PC-9 (cell line): ENCODE measurements around the gene NINL. TPM values are rescaled to one million over a fixed set of nuclear protein-coding genes. Genes with fewer than 3 reads are reported as not detected.

Experiments
- BruUV-seq: library from RNA; stranded (reverse); fragments of 400-500 nt; replicated peaks from 2 replicates; lab custom pipeline; 2021; lab: Mats Ljungman, UMichigan
- CTCF ChIA-PET: fragments of 300-600 bp; sonication (Branson Sonifier 250); formaldehyde crosslinking; loops from one replicate; lab custom pipeline; 2022; ENCODE audit warnings: antibody characterized with exemption; lab: Charles Lee
- POLR2A ChIA-PET: fragments of 300-600 bp; sonication (Branson Sonifier 250); formaldehyde crosslinking; loops from one replicate; lab custom pipeline; 2022; ENCODE audit warnings: antibody characterized with exemption; ENCODE audit not compliant: unreplicated experiment; lab: Charles Lee
- DNase-seq, 2 experiments: peaks; one replicate each; pipeline versions ENCODE4 v3.0.0 to v3.0.0-alpha.2; 2015 to 2022; ENCODE audit warnings: mixed read lengths in 1 of 2
- H2AFZ ChIP-seq: fragments of 200-600 bp; sonication (generic); 2 replicates; pipeline ENCODE4 v1.8.1; 2017; ENCODE audit warnings: antibody characterized with exemption
- H3F3A ChIP-seq: fragments of 200-600 bp; sonication (generic); 2 replicates; pipeline ENCODE4 v1.8.1; 2017; ENCODE audit warnings: antibody characterized with exemption, mild to moderate bottlenecking, low read depth; ENCODE audit not compliant: insufficient read depth
- H3K27ac ChIP-seq: fragments of 200-600 bp; sonication (generic); 2 replicates; pipeline ENCODE4 v1.6.1; 2016; ENCODE audit warnings: mixed run types
- H3K27me3 ChIP-seq: fragments of 200-600 bp; sonication (generic); 2 replicates; pipeline ENCODE4 v1.6.1; 2016; ENCODE audit warnings: low read depth, mixed run types; ENCODE audit not compliant: insufficient read depth
- H3K36me3 ChIP-seq: fragments of 200-600 bp; sonication (generic); 2 replicates; pipeline ENCODE4 v1.6.1; 2016; ENCODE audit warnings: low read depth, mixed run types
- H3K4me1 ChIP-seq: fragments of 200-600 bp; sonication (generic); replicated peaks from 2 replicates; pipeline ENCODE4 v1.6.1; 2016; ENCODE audit warnings: mixed run types; ENCODE audit not compliant: insufficient read depth
- H3K4me2 ChIP-seq: fragments of 200-600 bp; sonication (generic); 2 replicates; pipeline ENCODE4 v1.6.1; 2017; ENCODE audit warnings: mixed run types
- H3K4me3 ChIP-seq: fragments of 200-600 bp; sonication (generic); 2 replicates; pipeline ENCODE4 v1.6.1; 2016; ENCODE audit warnings: mixed run types
- H3K79me2 ChIP-seq: fragments of 200-600 bp; sonication (generic); 2 replicates; pipeline ENCODE4 v1.6.1; 2017; ENCODE audit warnings: low read depth, mixed run types
- H3K9me2 ChIP-seq: fragments of 200-600 bp; sonication (generic); 2 replicates; pipeline ENCODE4 v1.8.1; 2017; ENCODE audit warnings: mild to moderate bottlenecking; ENCODE audit not compliant: insufficient read depth
- H3K9me3 ChIP-seq: fragments of 200-600 bp; sonication (generic); 2 replicates; pipeline ENCODE4 v1.8.1; 2016; ENCODE audit warnings: low read depth; ENCODE audit not compliant: insufficient read depth
- H4K20me1 ChIP-seq: fragments of 200-600 bp; sonication (generic); 2 replicates; pipeline ENCODE4 v1.8.1; 2017; ENCODE audit not compliant: insufficient read depth
- EZH2 ChIP-seq: fragments of 200-600 bp; sonication (generic); IDR thresholded peaks from 2 replicates; pipeline ENCODE4 v1.8.0; 2017; ENCODE audit warnings: antibody characterized with exemption, low read depth
- intact Hi-C: fragments of 100-400 bp; cut with micrococcal nuclease; formaldehyde crosslinking; loops from one replicate; pipeline ENCODE4 v1.10.0; 2022; ENCODE audit not compliant: unreplicated experiment
- total RNA-seq: library from RNA; stranded (reverse); gene quantifications from 2 replicates; pipeline ENCODE4 v1.2.3, GENCODE V29; 2021
- TF ChIP-seq, protein P1 (sequence below): fragments of 200-600 bp; sonication (generic); conservative IDR thresholded peaks from 2 replicates; pipeline ENCODE4 v1.6.1; 2017; ENCODE audit warnings: mixed run types, antibody characterized with exemption, mild to moderate bottlenecking, moderate library complexity

NINL gene
- total RNA-seq, 1 experiment from 2014 or later = 19.6 TPM

DNA sequence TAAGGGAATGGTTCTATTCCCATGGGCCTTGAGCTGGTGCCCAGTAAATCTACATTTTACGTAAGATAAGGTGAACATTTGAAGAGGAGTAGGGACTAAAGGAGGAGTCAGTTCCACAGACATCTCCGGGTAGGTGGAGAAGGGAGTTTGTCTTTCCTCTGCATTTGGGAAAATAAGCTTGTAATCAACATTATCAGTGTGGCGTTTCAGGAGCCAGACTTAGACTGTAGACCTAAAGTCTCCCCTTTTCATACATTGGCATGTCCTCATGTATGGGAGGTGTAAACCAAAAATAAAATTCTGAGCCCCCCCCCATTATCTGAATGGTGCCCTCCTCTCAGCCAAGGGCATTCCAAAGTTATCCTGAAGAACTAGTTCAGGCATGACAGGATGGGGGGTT, 40.2 kb downstream of the NINL start:
- Histone ChIP-seq H3K27ac (no peak overlapping the region), H3K9me3 (no peaks in the 10 kb centered on the region), H3K9me2 (no peaks in the 10 kb centered on the region), H4K20me1 (no peaks in the 10 kb centered on the region; the same call in 1 of the 2 replicates), H3K4me1 (peaks cover 35% of the 10 kb centered on the region), H2AFZ (no peak overlapping the region), H3K79me2 (no peaks in the 10 kb centered on the region), H3K4me3 (no peak overlapping the region), H3F3A (peaks cover 6% of the 10 kb centered on the region; the same call in 1 of the 2 replicates), H3K36me3 (no peaks in the 10 kb centered on the region), H3K27me3 (no peaks in the 10 kb centered on the region), H3K4me2 (no peak overlapping the region)
- POLR2A ChIA-PET = no interaction called here
- no peak for DNase-seq
- CTCF ChIA-PET = no interaction called here
- TF ChIP-seq, protein P1, sequence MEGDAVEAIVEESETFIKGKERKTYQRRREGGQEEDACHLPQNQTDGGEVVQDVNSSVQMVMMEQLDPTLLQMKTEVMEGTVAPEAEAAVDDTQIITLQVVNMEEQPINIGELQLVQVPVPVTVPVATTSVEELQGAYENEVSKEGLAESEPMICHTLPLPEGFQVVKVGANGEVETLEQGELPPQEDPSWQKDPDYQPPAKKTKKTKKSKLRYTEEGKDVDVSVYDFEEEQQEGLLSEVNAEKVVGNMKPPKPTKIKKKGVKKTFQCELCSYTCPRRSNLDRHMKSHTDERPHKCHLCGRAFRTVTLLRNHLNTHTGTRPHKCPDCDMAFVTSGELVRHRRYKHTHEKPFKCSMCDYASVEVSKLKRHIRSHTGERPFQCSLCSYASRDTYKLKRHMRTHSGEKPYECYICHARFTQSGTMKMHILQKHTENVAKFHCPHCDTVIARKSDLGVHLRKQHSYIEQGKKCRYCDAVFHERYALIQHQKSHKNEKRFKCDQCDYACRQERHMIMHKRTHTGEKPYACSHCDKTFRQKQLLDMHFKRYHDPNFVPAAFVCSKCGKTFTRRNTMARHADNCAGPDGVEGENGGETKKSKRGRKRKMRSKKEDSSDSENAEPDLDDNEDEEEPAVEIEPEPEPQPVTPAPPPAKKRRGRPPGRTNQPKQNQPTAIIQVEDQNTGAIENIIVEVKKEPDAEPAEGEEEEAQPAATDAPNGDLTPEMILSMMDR = no peak
- TF ChIP-seq EZH2 = no peak
- no TSS peak for BruUV-seq
- intact Hi-C loops = loop anchor here (10.0 kb wide), 1 partner anchor 60 kb away; no protein-coding TSS in a partner anchor

DNA sequence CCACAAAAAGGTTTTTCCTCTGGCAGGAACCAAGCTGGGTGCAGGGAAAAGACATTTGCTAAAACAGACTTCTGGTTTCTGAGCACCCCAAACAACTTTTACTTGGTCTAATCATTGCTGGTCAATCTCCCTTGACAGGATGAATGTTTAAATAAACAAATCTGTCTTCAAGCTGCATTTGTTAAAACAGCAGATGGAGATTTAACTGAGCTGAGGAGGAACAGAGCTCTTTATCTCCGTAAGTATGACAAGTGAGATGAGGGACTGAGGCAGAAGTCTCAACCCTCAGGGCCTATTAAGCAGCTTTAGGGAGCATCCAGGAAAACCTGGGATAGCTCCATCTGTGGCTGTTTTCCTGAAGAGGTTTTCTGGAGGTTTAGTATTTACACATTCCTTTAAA, 40.6 kb downstream of the NINL start:
- intact Hi-C loops = loop anchor here (10.0 kb wide), 1 partner anchor 60 kb away; no protein-coding TSS in a partner anchor
- POLR2A ChIA-PET = no interaction called here
- CTCF ChIA-PET = no interaction called here
- no TSS peak for BruUV-seq
- no peak overlapping the region for H3K4me2 ChIP-seq
- no peak overlapping the region for H3K27ac ChIP-seq
- no peaks in the 10 kb centered on the region for H3K27me3 ChIP-seq
- no peaks in the 10 kb centered on the region for H3K9me3 ChIP-seq
- no peaks in the 10 kb centered on the region; the same call in 1 of the 2 replicates for H4K20me1 ChIP-seq
- no peak overlapping the region for H2AFZ ChIP-seq
- H3K9me2 ChIP-seq = no peaks in the 10 kb centered on the region
- no peaks in the 10 kb centered on the region for H3K79me2 ChIP-seq
- no peak for TF ChIP-seq EZH2
- TF ChIP-seq, protein P1 = no peak
- H3K4me1 ChIP-seq = peaks cover 31% of the 10 kb centered on the region
- DNase-seq = no peak
- no peaks in the 10 kb centered on the region for H3K36me3 ChIP-seq
- no peak overlapping the region for H3K4me3 ChIP-seq
- H3F3A ChIP-seq = peaks cover 5% of the 10 kb centered on the region; the same call in 1 of the 2 replicates

DNA sequence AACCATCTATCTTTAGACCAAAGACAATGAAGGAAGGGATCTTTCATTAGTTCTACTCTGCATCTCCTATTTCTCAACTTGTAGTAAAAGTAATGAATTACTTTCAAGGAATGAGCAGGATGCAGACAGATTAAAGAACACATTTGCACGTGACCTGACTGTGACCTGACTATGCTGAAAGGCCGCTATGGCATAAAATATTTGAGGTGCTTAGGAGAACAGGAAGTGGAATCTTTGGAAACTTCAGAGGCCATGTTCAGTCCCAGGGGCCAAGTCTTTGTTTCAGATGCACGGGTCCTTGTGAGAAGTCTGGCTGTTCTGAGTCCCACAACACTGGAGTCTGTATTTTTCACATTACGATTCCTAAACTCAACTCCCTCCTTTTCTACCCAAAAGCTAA, 41.0 kb downstream of the NINL start:
- TF ChIP-seq EZH2 = no peak
- TF ChIP-seq, protein P1 = no peak
- intact Hi-C loops = loop anchor here (10.0 kb wide), 1 partner anchor 60 kb away; no protein-coding TSS in a partner anchor
- Histone ChIP-seq H3K4me1 (peaks cover 27% of the 10 kb centered on the region), H3K79me2 (no peaks in the 10 kb centered on the region), H4K20me1 (no peaks in the 10 kb centered on the region; the same call in 1 of the 2 replicates), H3K36me3 (no peaks in the 10 kb centered on the region), H3K4me3 (no peak overlapping the region), H3K9me3 (no peaks in the 10 kb centered on the region), H3K4me2 (no peak overlapping the region), H3K27me3 (no peaks in the 10 kb centered on the region), H3K27ac (no peak overlapping the region), H2AFZ (no peak overlapping the region), H3K9me2 (no peaks in the 10 kb centered on the region), H3F3A (peaks cover under 1% of the 10 kb centered on the region; the same call in 1 of the 2 replicates)
- CTCF ChIA-PET = no interaction called here
- DNase-seq = no peak
- POLR2A ChIA-PET = no interaction called here
- BruUV-seq = no TSS peak
